H9 (cell line): ENCODE measurements around the gene C13orf42. TPM values are rescaled to one million over a fixed set of nuclear protein-coding genes. Genes with fewer than 3 reads are reported as not detected.

Experiments
- DNase-seq: peaks from one replicate; pipeline ENCODE4 v3.0.0-alpha.2; 2017
- H2AFZ ChIP-seq: one replicate; pipeline ENCODE4 v1.6.1; 2013; ENCODE audit warnings: mild to moderate bottlenecking, low read length, control low read depth, moderate library complexity
- H2AK5ac ChIP-seq: 2 replicates; pipeline ENCODE4 v1.6.1; 2013; ENCODE audit warnings: low read length, control low read depth, mixed read lengths; ENCODE audit not compliant: insufficient read length
- H2BK120ac ChIP-seq: one replicate; pipeline ENCODE4 v1.6.1; 2013; ENCODE audit warnings: low read depth, mild to moderate bottlenecking, low read length, control low read depth, inconsistent platforms; ENCODE audit not compliant: poor library complexity, severe bottlenecking
- H2BK12ac ChIP-seq: 2 replicates; pipeline ENCODE4 v1.6.1; 2013; ENCODE audit warnings: low read length, control low read depth, mixed read lengths, low read depth; ENCODE audit not compliant: insufficient read length
- H2BK15ac ChIP-seq: 2 replicates; pipeline ENCODE4 v1.6.1; 2013; ENCODE audit warnings: low read depth, low read length, control low read depth
- H2BK20ac ChIP-seq: one replicate; pipeline ENCODE4 v1.6.1; 2013; ENCODE audit warnings: low read depth, mild to moderate bottlenecking, low read length, control low read depth, inconsistent platforms; ENCODE audit not compliant: poor library complexity, severe bottlenecking
- H2BK5ac ChIP-seq: 2 replicates; pipeline ENCODE4 v1.6.1; 2013; ENCODE audit warnings: low read length, control low read depth, mixed read lengths; ENCODE audit not compliant: insufficient read length
- H3K14ac ChIP-seq: 2 replicates; pipeline ENCODE4 v1.6.1; 2013; ENCODE audit warnings: low read length, control low read depth; ENCODE audit not compliant: insufficient read depth
- H3K18ac ChIP-seq: 2 replicates; pipeline ENCODE4 v1.6.1; 2013; ENCODE audit warnings: low read depth, mild to moderate bottlenecking, mixed read lengths, low read length, control low read depth; ENCODE audit not compliant: insufficient read length
- H3K23ac ChIP-seq: 2 replicates; pipeline ENCODE4 v1.6.1; 2013; ENCODE audit warnings: low read length, control low read depth, mixed read lengths, low read depth; ENCODE audit not compliant: insufficient read length
- H3K23me2 ChIP-seq: 2 replicates; pipeline ENCODE4 v1.6.1; 2013; ENCODE audit warnings: low read depth, mild to moderate bottlenecking, mixed read lengths, low read length, control low read depth; ENCODE audit not compliant: insufficient read length, poor library complexity, severe bottlenecking
- H3K27ac ChIP-seq: 2 replicates; pipeline ENCODE4 v1.5.1; 2013; ENCODE audit warnings: low read length, control low read depth, mixed read lengths, low read depth; ENCODE audit not compliant: insufficient read length
- H3K27me3 ChIP-seq: 2 replicates; pipeline ENCODE4 v1.6.1; 2013; ENCODE audit warnings: low read length, control low read depth, inconsistent platforms; ENCODE audit not compliant: insufficient read depth
- H3K4ac ChIP-seq: 2 replicates; pipeline ENCODE4 v1.6.1; 2013; ENCODE audit warnings: low read depth, mild to moderate bottlenecking, control low read depth, inconsistent platforms, low read length, moderate library complexity
- H3K4me1 ChIP-seq: 2 replicates; pipeline ENCODE4 v1.6.1; 2013; ENCODE audit warnings: low read length, control low read depth, inconsistent platforms; ENCODE audit not compliant: insufficient read depth
- H3K4me2 ChIP-seq: 2 replicates; pipeline ENCODE4 v1.6.1; 2013; ENCODE audit warnings: low read length, control low read depth, mixed read lengths; ENCODE audit not compliant: insufficient read length, insufficient read depth
- H3K56ac ChIP-seq: 2 replicates; pipeline ENCODE4 v1.6.1; 2013; ENCODE audit warnings: low read depth, mild to moderate bottlenecking, mixed read lengths, low read length, control low read depth; ENCODE audit not compliant: insufficient read length
- H3K79me1 ChIP-seq: 2 replicates; pipeline ENCODE4 v1.6.1; 2013; ENCODE audit warnings: low read depth, mild to moderate bottlenecking, moderate library complexity, low read length, control low read depth, inconsistent platforms; ENCODE audit not compliant: insufficient read depth, poor library complexity, severe bottlenecking
- H3K79me2 ChIP-seq: 2 replicates; pipeline ENCODE4 v1.6.1; 2013; ENCODE audit warnings: low read length, control low read depth, inconsistent platforms; ENCODE audit not compliant: insufficient read depth
- H3K9ac ChIP-seq: 2 replicates; pipeline ENCODE4 v1.6.1; 2013; ENCODE audit warnings: low read length, control low read depth, mixed read lengths; ENCODE audit not compliant: insufficient read length; ENCODE audit errors: extremely low read depth
- H3K9me3 ChIP-seq: one replicate; pipeline ENCODE4 v1.6.1; 2013; ENCODE audit warnings: low read depth, low read length, inconsistent platforms; ENCODE audit not compliant: control insufficient read depth
- H3T11ph ChIP-seq: one replicate; pipeline ENCODE4 v1.6.1; 2013; ENCODE audit warnings: mild to moderate bottlenecking, low read length, control low read depth, inconsistent platforms
- H4K20me1 ChIP-seq: one replicate; pipeline ENCODE4 v1.6.1; 2013; ENCODE audit not compliant: control insufficient read depth, insufficient read length, insufficient read depth
- H4K5ac ChIP-seq: 2 replicates; pipeline ENCODE4 v1.6.1; 2013; ENCODE audit warnings: low read depth, mild to moderate bottlenecking, mixed read lengths, low read length, control low read depth; ENCODE audit not compliant: insufficient read length
- H4K8ac ChIP-seq: replicated peaks from 2 replicates; pipeline ENCODE4 v1.6.1; 2013; ENCODE audit warnings: low read length, control low read depth, mixed read lengths, low read depth; ENCODE audit not compliant: insufficient read length
- H4K91ac ChIP-seq: 2 replicates; pipeline ENCODE4 v1.6.1; 2013; ENCODE audit warnings: low read depth, mild to moderate bottlenecking, moderate library complexity, mixed read lengths, low read length, control low read depth; ENCODE audit not compliant: insufficient read length
- H3K27ac Mint-ChIP-seq, 3 experiments: 2 replicates in 2 of 3; 3 replicates in 1 of 3; pipeline ENCODE4 v1.8.0; 2020 to 2021; ENCODE audit warnings: mixed read lengths in 3 of 3, mild to moderate bottlenecking in 1 of 3, moderate library complexity in 1 of 3
- H3K27me3 Mint-ChIP-seq: 2 replicates; pipeline ENCODE4 v1.8.0; 2021; ENCODE audit warnings: low read depth, mild to moderate bottlenecking, moderate library complexity, mixed read lengths
- H3K36me3 Mint-ChIP-seq, 3 experiments: 2 replicates in 2 of 3; 3 replicates in 1 of 3; pipeline ENCODE4 v1.8.0; 2020 to 2021; ENCODE audit warnings: low read depth in 3 of 3, mixed read lengths in 3 of 3; ENCODE audit not compliant: insufficient read depth in 1 of 3
- H3K4me1 Mint-ChIP-seq, 2 experiments: 2 replicates each; pipeline ENCODE4 v1.8.0; 2020; ENCODE audit warnings: mixed read lengths in 2 of 2
- H3K4me3 Mint-ChIP-seq, 2 experiments: 2 replicates in 1 of 2; 3 replicates in 1 of 2; pipeline ENCODE4 v1.8.0; 2020 to 2021; ENCODE audit warnings: mild to moderate bottlenecking in 2 of 2, mixed read lengths in 2 of 2, moderate library complexity in 1 of 2
- H3K9me3 Mint-ChIP-seq, 2 experiments: 2 replicates in 1 of 2; 3 replicates in 1 of 2; pipeline ENCODE4 v1.8.0; 2020; ENCODE audit warnings: mild to moderate bottlenecking in 2 of 2, mixed read lengths in 2 of 2, moderate library complexity in 1 of 2
- WGBS: extraction: QIAGEN DNeasy Blood & Tissue Kit; methylation state at CpG from one replicate; pipeline ENCODE4 v1.1.7; 2013; ENCODE audit warnings: missing lambda C conversion rate, low lambda C conversion rate, mixed read lengths; ENCODE audit not compliant: insufficient read length; ENCODE audit errors: extremely low coverage; 5-methylcytosine and 5-hydroxymethylcytosine counted together
- total RNA-seq: library from RNA; stranded (reverse); gene quantifications from 2 replicates; pipeline ENCODE4 v1.2.1, GENCODE V29; 2021
- TF ChIP-seq, protein P1 (sequence below): fragments of 200-600 bp; sonication (generic); conservative IDR thresholded peaks from 3 replicates; pipeline ENCODE4 v1.8.0; 2021; ENCODE audit warnings: antibody characterized with exemption, mild to moderate bottlenecking

C13orf42 gene
- total RNA-seq, 1 experiment from 2014 or later: 16.5 TPM

DNA sequence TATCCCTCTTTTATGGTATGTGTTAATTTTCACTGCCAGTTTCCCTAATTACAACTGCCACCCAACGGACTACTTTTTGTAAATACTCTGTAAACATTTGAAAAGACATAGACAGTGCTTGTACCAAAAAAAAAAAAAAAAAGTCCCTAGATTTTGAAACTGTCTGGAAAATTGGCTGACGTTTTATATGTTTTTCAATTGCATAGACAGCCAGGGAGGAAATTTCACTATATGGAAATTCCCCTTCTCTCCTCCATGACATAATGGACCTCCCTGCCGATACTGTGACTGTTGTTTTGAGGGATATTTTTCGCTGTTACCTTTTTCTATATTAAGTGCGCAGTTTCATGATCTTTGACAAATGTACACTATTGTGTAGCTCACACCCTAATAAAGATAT, 43.4 kb downstream of the C13orf42 start:
- no peaks in the 10 kb centered on the region for H3K23me2 ChIP-seq
- H4K5ac ChIP-seq: no peak overlapping the region
- H3K23ac ChIP-seq: no peak overlapping the region
- no peaks in the 10 kb centered on the region for H4K20me1 ChIP-seq
- H2AK5ac ChIP-seq: no peak overlapping the region
- H3K56ac ChIP-seq: no peak overlapping the region
- no peak overlapping the region for H2BK120ac ChIP-seq
- H3K9me3 Mint-ChIP-seq: no peaks in the 10 kb centered on the region
- TF ChIP-seq, protein P1, sequence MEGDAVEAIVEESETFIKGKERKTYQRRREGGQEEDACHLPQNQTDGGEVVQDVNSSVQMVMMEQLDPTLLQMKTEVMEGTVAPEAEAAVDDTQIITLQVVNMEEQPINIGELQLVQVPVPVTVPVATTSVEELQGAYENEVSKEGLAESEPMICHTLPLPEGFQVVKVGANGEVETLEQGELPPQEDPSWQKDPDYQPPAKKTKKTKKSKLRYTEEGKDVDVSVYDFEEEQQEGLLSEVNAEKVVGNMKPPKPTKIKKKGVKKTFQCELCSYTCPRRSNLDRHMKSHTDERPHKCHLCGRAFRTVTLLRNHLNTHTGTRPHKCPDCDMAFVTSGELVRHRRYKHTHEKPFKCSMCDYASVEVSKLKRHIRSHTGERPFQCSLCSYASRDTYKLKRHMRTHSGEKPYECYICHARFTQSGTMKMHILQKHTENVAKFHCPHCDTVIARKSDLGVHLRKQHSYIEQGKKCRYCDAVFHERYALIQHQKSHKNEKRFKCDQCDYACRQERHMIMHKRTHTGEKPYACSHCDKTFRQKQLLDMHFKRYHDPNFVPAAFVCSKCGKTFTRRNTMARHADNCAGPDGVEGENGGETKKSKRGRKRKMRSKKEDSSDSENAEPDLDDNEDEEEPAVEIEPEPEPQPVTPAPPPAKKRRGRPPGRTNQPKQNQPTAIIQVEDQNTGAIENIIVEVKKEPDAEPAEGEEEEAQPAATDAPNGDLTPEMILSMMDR: no peak
- no peak overlapping the region for H2BK20ac ChIP-seq
- H2BK15ac ChIP-seq: no peak overlapping the region
- no peaks in the 10 kb centered on the region for H3K36me3 Mint-ChIP-seq
- H3K27ac Mint-ChIP-seq: no peak overlapping the region
- no peak overlapping the region for H3T11ph ChIP-seq
- peaks cover 6% of the 10 kb centered on the region; the same call in 1 of the 2 replicates for H3K27me3 Mint-ChIP-seq
- H4K8ac ChIP-seq: no peak overlapping the region
- no peaks in the 10 kb centered on the region for H3K4me1 ChIP-seq
- H3K9ac ChIP-seq: no peak overlapping the region
- H3K4me1 Mint-ChIP-seq: peaks cover 11 to 18% of the 10 kb centered on the region in 2 experiments
- H3K14ac ChIP-seq: no peak overlapping the region
- H3K27me3 ChIP-seq: no peaks in the 10 kb centered on the region
- no peaks in the 10 kb centered on the region for H3K9me3 ChIP-seq
- no peak overlapping the region for H3K4me3 Mint-ChIP-seq
- no peak overlapping the region for H3K27ac ChIP-seq
- no peak overlapping the region for H4K91ac ChIP-seq
- H3K18ac ChIP-seq: no peak overlapping the region
- WGBS: no CpG with 5 or more reads among the region's 5 CpGs
- H2AFZ ChIP-seq: no peak overlapping the region
- no peak overlapping the region for H2BK5ac ChIP-seq
- no peaks in the 10 kb centered on the region for H3K79me1 ChIP-seq
- no peak overlapping the region for H3K4me2 ChIP-seq
- DNase-seq: no peak
- H2BK12ac ChIP-seq: no peak overlapping the region
- H3K79me2 ChIP-seq: no peaks in the 10 kb centered on the region
- H3K4ac ChIP-seq: no peak overlapping the region
